HUES64 (cell line): ENCODE results near the gene GBF1.

Experiments
- H3K27ac ChIP-seq: 2 replicates; pipeline ENCODE4 v1.7.0; 2013; ENCODE audit warnings: low read depth, low read length, inconsistent platforms
- H3K27me3 ChIP-seq: 2 replicates; pipeline ENCODE4 v1.6.1; 2013; ENCODE audit warnings: mild to moderate bottlenecking, low read length; ENCODE audit not compliant: insufficient read depth
- H3K36me3 ChIP-seq: 2 replicates; pipeline ENCODE4 v1.6.1; 2013; ENCODE audit warnings: mild to moderate bottlenecking, low read length; ENCODE audit not compliant: insufficient read depth
- H3K4me1 ChIP-seq: 2 replicates; pipeline ENCODE4 v1.6.1; 2013; ENCODE audit warnings: mild to moderate bottlenecking, low read length, moderate library complexity; ENCODE audit not compliant: insufficient read depth
- H3K4me3 ChIP-seq: 2 replicates; pipeline ENCODE4 v1.5.1; 2013; ENCODE audit warnings: mild to moderate bottlenecking, low read length, moderate library complexity
- H3K9ac ChIP-seq: 2 replicates; pipeline ENCODE4 v1.6.1; 2013; ENCODE audit warnings: mild to moderate bottlenecking, low read depth, low read length
- H3K9me3 ChIP-seq: 2 replicates; pipeline ENCODE4 v1.6.1; 2013; ENCODE audit warnings: low read depth, low read length; ENCODE audit not compliant: insufficient read depth
- WGBS: fragments of 150-250, 120-280 bp; methylation state at CpG from one replicate; pipeline ENCODE4 v1.1.7; 2013; ENCODE audit warnings: missing lambda C conversion rate; 5-methylcytosine and 5-hydroxymethylcytosine counted together

Gene GBF1

GRCh38 chr10:102410429-102411073 lies 165.2 kb downstream of the GBF1 start:
- Histone ChIP-seq H3K27ac (no peak overlapping the region), H3K27me3 (peaks cover 55% of the 10 kb centered on the region), H3K9ac (peak overlapping the region; percentile 33), H3K36me3 (no peaks in the 10 kb centered on the region), H3K9me3 (no peaks in the 10 kb centered on the region), H3K4me1 (peaks cover 8% of the 10 kb centered on the region; the same call in 1 of the 2 replicates), H3K4me3 (peak overlapping the region; percentile 63)
- WGBS = 4% methylated on average over 48 of the region's 48 CpGs

- no peaks in the 10 kb centered on the region for H3K9me3 ChIP-seq
- no peak overlapping the region for H3K27ac ChIP-seq
- 89% methylated on average over 14 of the region's 14 CpGs for WGBS
- H3K36me3 ChIP-seq = no peaks in the 10 kb centered on the region
- peak overlapping the region; percentile 63 for H3K4me3 ChIP-seq
- no peak overlapping the region for H3K9ac ChIP-seq
- peaks cover 8% of the 10 kb centered on the region; the same call in 1 of the 2 replicates for H3K4me1 ChIP-seq
- H3K27me3 ChIP-seq = peaks cover 53% of the 10 kb centered on the region
Measured at GRCh38 chr10:102411341-102412255, 166.3 kb downstream of the GBF1 start.

DNA sequence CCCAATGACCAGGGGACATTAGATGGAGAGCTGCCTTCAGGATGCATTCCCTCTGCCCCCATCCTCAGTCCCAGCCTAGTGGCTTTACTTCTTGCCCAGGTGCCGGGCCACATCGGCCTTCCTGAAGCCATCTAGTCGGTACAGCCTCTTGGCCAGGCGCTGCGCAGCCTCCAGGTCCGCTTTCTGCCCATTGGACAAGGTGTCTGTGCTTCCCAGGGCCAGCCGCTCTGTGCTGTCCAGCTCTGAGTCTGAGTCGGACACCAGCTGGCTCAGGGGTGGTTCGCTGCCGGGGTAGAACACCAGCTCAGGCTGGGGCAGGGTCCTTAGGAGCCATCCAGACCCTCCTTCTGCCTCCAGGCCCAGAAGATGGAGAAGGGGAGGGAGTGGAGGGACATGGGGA lies 167.0 kb downstream of the GBF1 start:
- Histone ChIP-seq H3K36me3 (no peaks in the 10 kb centered on the region), H3K4me1 (peaks cover 8% of the 10 kb centered on the region; the same call in 1 of the 2 replicates), H3K9me3 (no peaks in the 10 kb centered on the region), H3K4me3 (no peak overlapping the region), H3K9ac (no peak overlapping the region), H3K27ac (no peak overlapping the region), H3K27me3 (peaks cover 51% of the 10 kb centered on the region)
- 90% methylated on average over 10 of the region's 10 CpGs for WGBS

DNA sequence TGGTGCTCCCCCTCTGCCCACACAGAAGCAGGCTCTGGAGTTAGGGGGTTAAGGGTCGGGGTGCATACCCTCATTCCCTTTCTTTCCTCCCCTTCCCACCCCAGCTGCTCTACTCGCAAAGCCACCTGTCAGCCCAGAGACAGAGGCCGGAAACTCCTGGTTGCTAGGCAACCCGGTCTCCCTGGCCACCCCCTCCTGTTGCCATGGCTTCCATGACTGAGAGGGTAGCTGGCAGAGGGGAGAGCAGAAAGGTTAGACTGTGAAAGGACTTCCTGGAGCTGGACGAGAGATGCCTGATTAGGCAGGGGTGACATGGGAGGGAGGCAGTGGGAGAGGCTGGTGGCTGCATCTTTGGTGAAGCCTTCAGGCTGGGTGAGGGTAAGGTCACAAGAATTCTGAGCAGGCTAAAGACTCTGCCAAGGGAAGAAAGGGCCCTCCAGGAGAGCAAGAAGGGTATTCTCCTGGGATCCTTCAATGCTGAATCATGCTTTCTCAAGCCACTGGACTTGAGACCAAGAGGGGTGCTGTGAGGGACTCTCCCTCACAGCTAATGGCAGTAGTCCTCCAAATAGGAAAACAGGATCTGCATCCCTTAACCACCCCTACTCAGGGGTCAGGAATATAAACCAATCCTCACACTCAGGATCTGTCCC lies 167.8 kb downstream of the GBF1 start:
- Histone ChIP-seq H3K4me1 (peaks cover 9% of the 10 kb centered on the region; the same call in 1 of the 2 replicates), H3K27me3 (peaks cover 43% of the 10 kb centered on the region)
- WGBS = 31% methylated on average over 5 of the region's 5 CpGs

GRCh38 chr10:102413806-102414561 lies 168.7 kb downstream of the GBF1 start:
- Histone ChIP-seq H3K4me1 (peaks cover 12% of the 10 kb centered on the region; the same call in 1 of the 2 replicates), H3K9me3 (no peaks in the 10 kb centered on the region), H3K27me3 (peaks cover 38% of the 10 kb centered on the region), H3K36me3 (no peaks in the 10 kb centered on the region), H3K4me3 (no peak overlapping the region), H3K9ac (no peak overlapping the region), H3K27ac (no peak overlapping the region)
- 88% methylated on average over 16 of the region's 16 CpGs for WGBS

More for the DNA sequence above, 167.8 kb downstream of the GBF1 start:
- Histone ChIP-seq H3K4me3 (no peak overlapping the region), H3K9ac (no peak overlapping the region), H3K9me3 (no peaks in the 10 kb centered on the region), H3K36me3 (no peaks in the 10 kb centered on the region), H3K27ac (no peak overlapping the region)

GRCh38 chr10:102414749-102415148 lies 169.4 kb downstream of the GBF1 start:
- H3K36me3 ChIP-seq = no peaks in the 10 kb centered on the region
- no peak overlapping the region for H3K4me3 ChIP-seq
- H3K27ac ChIP-seq = no peak overlapping the region
- H3K9me3 ChIP-seq = no peaks in the 10 kb centered on the region
- WGBS = 81% methylated on average over 20 of the region's 20 CpGs
- peaks cover 30% of the 10 kb centered on the region for H3K27me3 ChIP-seq
- H3K9ac ChIP-seq = no peak overlapping the region
- H3K4me1 ChIP-seq = peaks cover 7% of the 10 kb centered on the region; the same call in 1 of the 2 replicates

- Histone ChIP-seq H3K9ac (no peak overlapping the region), H3K36me3 (no peaks in the 10 kb centered on the region), H3K9me3 (no peaks in the 10 kb centered on the region), H3K27me3 (peaks cover 15% of the 10 kb centered on the region), H3K4me1 (peaks cover 4% of the 10 kb centered on the region; the same call in 1 of the 2 replicates), H3K27ac (no peak overlapping the region), H3K4me3 (no peak overlapping the region)
- 86% methylated on average over 9 of the region's 9 CpGs for WGBS
Measured at GRCh38 chr10:102416283-102416682, 171.0 kb downstream of the GBF1 start.

DNA sequence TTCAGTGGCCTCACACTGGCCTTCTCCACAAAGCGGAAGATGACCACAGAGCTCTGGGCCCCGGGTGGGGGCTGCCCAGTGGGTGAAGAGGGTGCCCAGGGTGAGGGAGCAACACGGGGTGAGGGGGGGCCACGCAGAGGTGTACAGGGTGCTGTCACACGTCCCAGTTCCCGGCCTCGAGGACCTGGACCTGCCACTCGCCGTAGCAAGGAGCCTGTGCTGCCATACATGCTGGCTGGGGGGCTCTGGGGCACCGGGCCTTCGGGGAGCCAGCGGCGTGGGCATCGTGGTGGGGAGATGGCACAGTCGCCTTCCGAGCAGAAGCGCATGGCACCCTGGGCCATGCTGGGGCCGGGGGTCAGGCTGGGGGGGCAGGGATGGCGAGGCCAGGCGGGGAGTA lies 171.4 kb downstream of the GBF1 start:
- Histone ChIP-seq H3K27me3 (peaks cover 10% of the 10 kb centered on the region), H3K27ac (no peak overlapping the region)
- WGBS = 92% methylated on average over 20 of the region's 20 CpGs

DNA sequence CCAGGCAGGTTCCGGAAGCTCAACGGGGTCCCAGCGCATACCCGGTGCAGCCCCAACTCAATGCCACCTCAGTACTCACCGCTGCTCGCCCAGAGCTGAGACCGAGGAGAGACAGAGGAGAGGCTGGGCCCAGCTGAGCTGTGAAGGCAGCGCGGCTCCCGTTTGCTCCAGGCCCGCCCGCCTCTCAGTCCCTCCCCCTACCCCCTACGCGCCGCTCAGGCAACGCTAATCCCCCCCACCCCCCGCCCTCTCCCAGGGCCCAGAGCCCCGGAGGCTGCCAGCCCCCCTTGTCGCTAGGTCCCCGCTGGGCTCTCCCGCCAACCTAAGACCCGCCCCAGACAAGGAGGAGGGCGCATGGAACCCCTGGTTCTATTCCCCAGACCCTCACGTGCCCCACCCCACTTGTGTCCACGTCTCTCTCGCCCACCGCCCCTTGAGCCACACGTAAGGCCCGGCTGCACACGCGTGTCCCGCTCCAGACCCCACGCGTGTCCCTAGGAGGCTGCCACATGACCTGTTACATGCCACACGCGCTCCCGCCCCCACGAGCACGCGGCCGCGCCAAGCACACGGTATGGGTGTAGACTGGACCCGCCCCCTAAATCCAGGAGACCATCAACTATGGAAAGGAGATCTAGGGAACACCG lies 173.4 kb downstream of the GBF1 start, which contains the start of gene PSD:
Gene PSD, minus strand, starts transcription at position 164 of the 647 bp plus-strand sequence. CDS start 1,747 bp downstream, outside the sequence.
- H3K9ac ChIP-seq = no peak within 1 kb of the TSS
- peak within 1 kb of the TSS; percentile 72 for H3K4me3 ChIP-seq
- under 1% methylated on average over 43 of the region's 45 CpGs for WGBS
- peaks cover 8% of the 10 kb centered on the region for H3K36me3 ChIP-seq
- H3K9me3 ChIP-seq = no peaks in the 10 kb centered on the region
- H3K4me1 ChIP-seq = peaks cover 10% of the 10 kb centered on the region
- peak within 1 kb of the TSS; percentile 57; the same call in 1 of the 2 replicates for H3K27ac ChIP-seq
- peaks cover 12% of the 10 kb centered on the region for H3K27me3 ChIP-seq

More for the DNA sequence above, 171.4 kb downstream of the GBF1 start:
- Histone ChIP-seq H3K4me1 (peaks cover 4% of the 10 kb centered on the region; the same call in 1 of the 2 replicates), H3K4me3 (no peak overlapping the region), H3K9me3 (no peaks in the 10 kb centered on the region), H3K9ac (no peak overlapping the region), H3K36me3 (no peaks in the 10 kb centered on the region)
